ENCODE measurements around the gene TYMP. TPM values are rescaled to one million over a fixed set of nuclear protein-coding genes. Genes with fewer than 3 reads are reported as not detected.

The TYMP gene
- total RNA-seq, 1 experiment from 2014 or later, result 56.0 TPM

DNA sequence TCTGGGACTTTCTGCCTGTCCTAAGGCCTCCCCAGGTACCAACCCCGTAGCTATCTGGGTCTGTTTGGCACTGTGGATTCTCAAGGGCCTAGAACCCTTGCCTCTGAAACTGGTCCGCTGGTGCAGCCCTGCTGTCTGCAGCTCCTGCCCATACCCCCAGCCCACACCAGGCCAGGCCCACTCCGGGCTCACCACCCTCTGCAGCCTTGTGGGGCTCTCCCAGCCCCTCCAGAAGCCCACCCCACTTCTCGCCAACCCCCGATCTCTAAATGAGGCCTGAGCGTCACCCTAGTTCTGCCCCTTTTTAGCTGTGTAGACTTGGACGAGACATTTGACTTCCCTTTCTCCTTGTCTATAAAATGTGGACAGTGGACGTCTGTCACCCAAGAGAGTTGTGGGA is 20.6 kb upstream of the TYMP start:
- DNase-seq (ENCODE audit: low read depth, low spot score), result no peak
- Histone ChIP-seq H3K4me1 (ENCODE audit: control insufficient read depth, insufficient read depth, low read length) (peaks cover 4% of the 10 kb centered on the region; the same call in 1 of the 2 replicates), H3K4me3 (ENCODE audit: low read depth in 2 of 2, low read length in 2 of 2) (no peak overlapping the region), H3K36me3 (ENCODE audit: control insufficient read depth, insufficient read depth, low read length) (no peaks in the 10 kb centered on the region), H3K27ac (ENCODE audit: low read length) (no peak overlapping the region), H3K27me3 (ENCODE audit: control insufficient read depth, insufficient read depth, low read length) (no peaks in the 10 kb centered on the region), H3K9me3 (ENCODE audit: control insufficient read depth, insufficient read depth, low read depth, low read length) (no peaks in the 10 kb centered on the region)
- CTCF ChIA-PET, result no interaction called here
- no peak for ATAC-seq
- in situ Hi-C loops (cut with HindIII; ENCODE audit: low pct_unique_long_range_greater_than_20kb, low sequenced_read_pairs) (no loop called here), intact Hi-C loops (cut with micrococcal nuclease; ENCODE audit: unreplicated experiment) (no loop called here)
- BruUV-seq (replicated peaks), result no TSS peak
- no peak for TF ChIP-seq TCF7L2 (IDR thresholded peaks at IDR 0.05; ENCODE audit: low read depth, low read length)
- TF ChIP-seq POLR2AphosphoS5 (IDR thresholded peaks at IDR 0.05; ENCODE audit: low read depth, low read length), result no peak
- TF ChIP-seq SIN3A (IDR thresholded peaks at IDR 0.05; ENCODE audit: borderline replicate concordance, insufficient read depth, low read depth, low read length), result no peak
- TF ChIP-seq, protein P1, sequence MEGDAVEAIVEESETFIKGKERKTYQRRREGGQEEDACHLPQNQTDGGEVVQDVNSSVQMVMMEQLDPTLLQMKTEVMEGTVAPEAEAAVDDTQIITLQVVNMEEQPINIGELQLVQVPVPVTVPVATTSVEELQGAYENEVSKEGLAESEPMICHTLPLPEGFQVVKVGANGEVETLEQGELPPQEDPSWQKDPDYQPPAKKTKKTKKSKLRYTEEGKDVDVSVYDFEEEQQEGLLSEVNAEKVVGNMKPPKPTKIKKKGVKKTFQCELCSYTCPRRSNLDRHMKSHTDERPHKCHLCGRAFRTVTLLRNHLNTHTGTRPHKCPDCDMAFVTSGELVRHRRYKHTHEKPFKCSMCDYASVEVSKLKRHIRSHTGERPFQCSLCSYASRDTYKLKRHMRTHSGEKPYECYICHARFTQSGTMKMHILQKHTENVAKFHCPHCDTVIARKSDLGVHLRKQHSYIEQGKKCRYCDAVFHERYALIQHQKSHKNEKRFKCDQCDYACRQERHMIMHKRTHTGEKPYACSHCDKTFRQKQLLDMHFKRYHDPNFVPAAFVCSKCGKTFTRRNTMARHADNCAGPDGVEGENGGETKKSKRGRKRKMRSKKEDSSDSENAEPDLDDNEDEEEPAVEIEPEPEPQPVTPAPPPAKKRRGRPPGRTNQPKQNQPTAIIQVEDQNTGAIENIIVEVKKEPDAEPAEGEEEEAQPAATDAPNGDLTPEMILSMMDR (IDR thresholded peaks at IDR 0.05), result no peak
- TF ChIP-seq, protein P2, sequence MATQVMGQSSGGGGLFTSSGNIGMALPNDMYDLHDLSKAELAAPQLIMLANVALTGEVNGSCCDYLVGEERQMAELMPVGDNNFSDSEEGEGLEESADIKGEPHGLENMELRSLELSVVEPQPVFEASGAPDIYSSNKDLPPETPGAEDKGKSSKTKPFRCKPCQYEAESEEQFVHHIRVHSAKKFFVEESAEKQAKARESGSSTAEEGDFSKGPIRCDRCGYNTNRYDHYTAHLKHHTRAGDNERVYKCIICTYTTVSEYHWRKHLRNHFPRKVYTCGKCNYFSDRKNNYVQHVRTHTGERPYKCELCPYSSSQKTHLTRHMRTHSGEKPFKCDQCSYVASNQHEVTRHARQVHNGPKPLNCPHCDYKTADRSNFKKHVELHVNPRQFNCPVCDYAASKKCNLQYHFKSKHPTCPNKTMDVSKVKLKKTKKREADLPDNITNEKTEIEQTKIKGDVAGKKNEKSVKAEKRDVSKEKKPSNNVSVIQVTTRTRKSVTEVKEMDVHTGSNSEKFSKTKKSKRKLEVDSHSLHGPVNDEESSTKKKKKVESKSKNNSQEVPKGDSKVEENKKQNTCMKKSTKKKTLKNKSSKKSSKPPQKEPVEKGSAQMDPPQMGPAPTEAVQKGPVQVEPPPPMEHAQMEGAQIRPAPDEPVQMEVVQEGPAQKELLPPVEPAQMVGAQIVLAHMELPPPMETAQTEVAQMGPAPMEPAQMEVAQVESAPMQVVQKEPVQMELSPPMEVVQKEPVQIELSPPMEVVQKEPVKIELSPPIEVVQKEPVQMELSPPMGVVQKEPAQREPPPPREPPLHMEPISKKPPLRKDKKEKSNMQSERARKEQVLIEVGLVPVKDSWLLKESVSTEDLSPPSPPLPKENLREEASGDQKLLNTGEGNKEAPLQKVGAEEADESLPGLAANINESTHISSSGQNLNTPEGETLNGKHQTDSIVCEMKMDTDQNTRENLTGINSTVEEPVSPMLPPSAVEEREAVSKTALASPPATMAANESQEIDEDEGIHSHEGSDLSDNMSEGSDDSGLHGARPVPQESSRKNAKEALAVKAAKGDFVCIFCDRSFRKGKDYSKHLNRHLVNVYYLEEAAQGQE (IDR thresholded peaks at IDR 0.05; ENCODE audit: insufficient read depth in 1 of 2, low read depth in 2 of 2, low read length in 1 of 2), result no peak
- POLR2A ChIA-PET, result interaction anchor here (0.6 kb wide), 1 partner anchor 51 kb away, joined by 10 read pairs; no protein-coding TSS in a partner anchor

DNA sequence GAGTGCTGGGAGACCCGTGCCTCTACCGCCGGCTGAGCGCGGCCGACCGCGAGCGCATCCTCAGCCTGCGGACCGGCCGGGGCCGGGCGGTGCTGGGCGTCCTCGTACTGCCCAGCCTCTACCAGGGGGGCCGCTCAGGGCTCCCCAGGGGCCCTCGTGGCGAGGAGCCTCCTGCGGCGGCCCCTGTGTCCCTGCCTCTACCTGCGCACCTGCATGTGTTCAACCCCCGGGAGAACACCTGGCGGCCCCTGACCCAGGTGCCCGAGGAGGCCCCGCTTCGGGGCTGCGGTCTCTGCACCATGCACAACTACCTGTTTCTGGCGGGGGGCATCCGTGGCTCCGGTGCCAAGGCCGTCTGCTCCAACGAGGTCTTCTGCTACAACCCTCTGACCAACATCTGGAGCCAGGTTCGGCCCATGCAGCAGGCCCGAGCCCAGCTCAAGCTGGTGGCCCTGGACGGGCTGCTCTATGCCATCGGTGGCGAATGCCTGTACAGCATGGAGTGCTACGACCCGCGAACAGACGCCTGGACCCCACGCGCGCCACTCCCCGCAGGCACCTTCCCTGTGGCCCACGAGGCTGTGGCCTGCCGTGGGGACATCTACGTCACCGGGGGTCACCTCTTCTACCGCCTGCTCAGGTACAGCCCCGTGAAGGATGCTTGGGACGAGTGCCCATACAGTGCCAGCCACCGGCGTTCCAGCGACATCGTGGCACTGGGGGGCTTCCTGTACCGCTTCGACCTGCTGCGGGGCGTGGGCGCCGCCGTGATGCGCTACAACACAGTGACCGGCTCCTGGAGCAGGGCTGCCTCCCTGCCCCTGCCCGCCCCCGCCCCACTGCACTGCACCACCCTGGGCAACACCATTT is 19.3 kb upstream of the TYMP start:
- H3K4me1 ChIP-seq (ENCODE audit: control insufficient read depth, insufficient read depth, low read length), result peaks cover 14% of the 10 kb centered on the region
- intact Hi-C loops (cut with micrococcal nuclease; ENCODE audit: unreplicated experiment) (no loop called here), in situ Hi-C loops (cut with HindIII; ENCODE audit: low pct_unique_long_range_greater_than_20kb, low sequenced_read_pairs) (no loop called here)
- no peak for TF ChIP-seq POLR2AphosphoS5 (IDR thresholded peaks at IDR 0.05; ENCODE audit: low read depth, low read length)
- TF ChIP-seq, protein P1 (IDR thresholded peaks at IDR 0.05), result no peak
- TF ChIP-seq SIN3A (IDR thresholded peaks at IDR 0.05; ENCODE audit: borderline replicate concordance, insufficient read depth, low read depth, low read length), result no peak
- no peak for TF ChIP-seq TCF7L2 (IDR thresholded peaks at IDR 0.05; ENCODE audit: low read depth, low read length)
- TF ChIP-seq, protein P2 (IDR thresholded peaks at IDR 0.05; ENCODE audit: insufficient read depth in 1 of 2, low read depth in 2 of 2, low read length in 1 of 2), result no peak
- H3K36me3 ChIP-seq (ENCODE audit: control insufficient read depth, insufficient read depth, low read length), result no peaks in the 10 kb centered on the region
- DNase-seq (ENCODE audit: low read depth, low spot score) (no peak), ATAC-seq (no peak)
- CTCF ChIA-PET, result interaction anchor here (0.5 kb wide), 1 partner anchor 8 kb away, joined by 3 read pairs; no protein-coding TSS in a partner anchor
- H3K9me3 ChIP-seq (ENCODE audit: control insufficient read depth, insufficient read depth, low read depth, low read length), result no peaks in the 10 kb centered on the region
- no TSS peak for BruUV-seq (replicated peaks)
- POLR2A ChIA-PET, result no interaction called here
- no peak overlapping the region for H3K27ac ChIP-seq (ENCODE audit: low read length)
- H3K27me3 ChIP-seq (ENCODE audit: control insufficient read depth, insufficient read depth, low read length), result no peaks in the 10 kb centered on the region
- no peak overlapping the region for H3K4me3 ChIP-seq (ENCODE audit: low read depth in 2 of 2, low read length in 2 of 2)
